Measurements from ENCODE around the gene MPPE1.
"Not testable (repeated sequence)": the region's sequence is repeated elsewhere in the genome, so short reads cannot be mapped to it uniquely, and the experiment has no call there.

MPPE1 gene

DNA sequence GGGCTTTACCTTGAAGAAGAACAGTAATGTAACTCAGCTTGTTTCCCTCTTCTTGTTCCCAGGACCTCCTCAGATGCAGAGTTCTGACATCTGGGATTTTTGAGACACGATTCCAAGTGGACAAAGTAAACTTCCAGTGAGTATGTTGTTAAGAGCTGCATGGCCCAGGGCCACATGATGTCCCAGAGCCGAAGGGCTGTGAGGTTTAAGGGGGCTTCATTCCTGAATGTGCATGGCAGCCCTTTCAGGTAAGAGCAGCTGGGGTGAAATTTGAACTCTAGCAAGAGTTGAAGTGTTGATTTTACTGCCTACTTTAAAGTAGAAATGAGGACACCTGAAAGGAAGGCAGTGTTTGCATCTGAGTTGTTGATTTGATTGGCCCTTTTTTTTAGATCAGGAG is 43.6 kb downstream of the MPPE1 start:
- H3K27ac Mint-ChIP-seq: no peak overlapping the region
- peaks cover 4% of the 10 kb centered on the region for H3K4me1 Mint-ChIP-seq
- DNase-seq (ENCODE audit: low spot score in 2 of 2): no peak
- no peak for ATAC-seq (ENCODE audit: low read depth)
- no peaks in the 10 kb centered on the region for H3K9me3 Mint-ChIP-seq
- no peaks in the 10 kb centered on the region for H3K36me3 Mint-ChIP-seq
- H3K27me3 Mint-ChIP-seq: peaks cover 11% of the 10 kb centered on the region
- no peak overlapping the region for H3K4me3 Mint-ChIP-seq

GRCh38 chr18:11862468-11863137 is 45.5 kb downstream of the MPPE1 start:
- no peak for DNase-seq (ENCODE audit: low spot score in 2 of 2)
- H3K4me1 Mint-ChIP-seq: no peaks in the 10 kb centered on the region
- no peaks in the 10 kb centered on the region for H3K36me3 Mint-ChIP-seq
- no peak for ATAC-seq (ENCODE audit: low read depth)
- H3K4me3 Mint-ChIP-seq: no peak overlapping the region
- no peaks in the 10 kb centered on the region for H3K9me3 Mint-ChIP-seq
- H3K27ac Mint-ChIP-seq: no peak overlapping the region
- peaks cover 6% of the 10 kb centered on the region for H3K27me3 Mint-ChIP-seq

GRCh38 chr18:11861583-11862288 is 46.4 kb downstream of the MPPE1 start:
- ATAC-seq (ENCODE audit: low read depth) (no peak), DNase-seq (ENCODE audit: low spot score in 2 of 2) (no peak)
- Mint-ChIP-seq H3K36me3 (no peaks in the 10 kb centered on the region), H3K4me3 (no peak overlapping the region), H3K9me3 (no peaks in the 10 kb centered on the region), H3K27ac (no peak overlapping the region), H3K27me3 (peaks cover 6% of the 10 kb centered on the region), H3K4me1 (no peaks in the 10 kb centered on the region)

DNA sequence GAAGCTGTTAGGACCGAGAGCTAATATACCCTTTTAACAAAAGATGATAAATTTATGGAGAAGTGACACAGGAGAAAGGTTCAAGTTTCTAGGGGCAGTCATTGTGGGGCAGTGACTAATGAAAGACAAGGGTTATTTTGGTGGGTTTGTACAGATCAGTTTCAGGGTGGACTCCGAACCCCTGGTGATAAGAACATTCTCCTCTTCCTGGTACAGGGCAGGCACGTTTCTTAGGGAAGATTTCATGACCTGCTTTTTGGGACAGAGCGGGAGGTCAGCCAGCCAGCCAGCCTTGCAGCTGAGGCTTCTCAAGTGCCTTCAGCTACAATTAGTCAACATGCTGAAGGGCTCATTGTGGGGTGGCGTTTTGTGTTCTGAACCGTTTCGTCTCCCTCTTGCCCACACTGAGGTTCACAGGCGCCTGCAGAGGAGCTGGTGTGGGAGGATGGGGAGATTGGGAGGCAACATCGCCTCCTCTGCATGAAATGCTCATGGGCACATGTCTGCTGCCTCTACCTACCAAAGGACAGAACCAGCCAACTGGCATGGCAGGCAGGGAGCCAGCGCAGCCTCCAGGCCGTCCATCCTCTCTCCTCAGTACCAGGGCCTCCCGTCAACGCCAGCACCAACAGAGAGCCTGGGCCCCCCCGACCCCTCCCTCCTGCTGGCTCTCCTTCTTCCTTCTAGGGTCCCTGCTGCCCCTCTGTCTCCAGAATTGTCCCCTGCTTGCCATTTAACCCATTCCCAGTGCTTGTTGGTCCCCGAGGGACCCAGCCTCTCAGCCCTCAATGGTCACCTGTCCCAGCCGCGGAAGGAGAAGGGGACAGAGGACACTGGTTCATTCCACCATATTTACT is 47.3 kb downstream of the MPPE1 start:
- Mint-ChIP-seq H3K27ac (no peak overlapping the region), H3K9me3 (no peaks in the 10 kb centered on the region), H3K36me3 (no peaks in the 10 kb centered on the region), H3K4me1 (no peaks in the 10 kb centered on the region), H3K4me3 (no peak overlapping the region), H3K27me3 (peaks cover 5% of the 10 kb centered on the region)
- no peak for ATAC-seq (ENCODE audit: low read depth)
- no peak for DNase-seq (ENCODE audit: low spot score in 2 of 2)

DNA sequence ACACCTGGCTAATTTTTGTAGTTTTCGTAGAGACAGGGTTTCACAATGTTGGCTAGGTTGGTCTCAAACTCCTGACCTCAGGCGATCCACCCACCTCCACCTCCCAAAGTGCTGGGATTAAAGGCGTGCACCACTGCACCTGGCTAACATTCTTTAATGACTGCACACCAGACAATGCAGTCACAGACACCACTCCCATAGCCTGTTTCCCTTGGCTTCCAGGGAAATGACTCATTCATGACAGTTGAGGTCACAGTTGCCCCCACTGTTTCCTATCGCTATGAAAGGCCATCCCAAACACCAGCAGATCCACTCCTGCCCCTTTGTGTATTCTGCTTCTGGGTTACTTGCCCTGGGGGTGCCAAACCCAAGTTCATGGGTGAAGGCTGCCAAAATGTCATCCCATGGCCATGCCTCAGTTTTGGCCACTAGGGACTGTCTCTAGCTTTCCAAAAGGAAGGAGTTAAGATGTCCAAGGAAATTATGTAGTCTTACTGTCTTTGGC is 48.2 kb downstream of the MPPE1 start:
- DNase-seq (ENCODE audit: low spot score in 2 of 2) (no peak), ATAC-seq (ENCODE audit: low read depth) (no peak)
- Mint-ChIP-seq H3K36me3 (no peaks in the 10 kb centered on the region), H3K4me1 (no peaks in the 10 kb centered on the region), H3K9me3 (no peaks in the 10 kb centered on the region), H3K27ac (no peak overlapping the region), H3K27me3 (peaks cover 2% of the 10 kb centered on the region), H3K4me3 (no peak overlapping the region)

DNA sequence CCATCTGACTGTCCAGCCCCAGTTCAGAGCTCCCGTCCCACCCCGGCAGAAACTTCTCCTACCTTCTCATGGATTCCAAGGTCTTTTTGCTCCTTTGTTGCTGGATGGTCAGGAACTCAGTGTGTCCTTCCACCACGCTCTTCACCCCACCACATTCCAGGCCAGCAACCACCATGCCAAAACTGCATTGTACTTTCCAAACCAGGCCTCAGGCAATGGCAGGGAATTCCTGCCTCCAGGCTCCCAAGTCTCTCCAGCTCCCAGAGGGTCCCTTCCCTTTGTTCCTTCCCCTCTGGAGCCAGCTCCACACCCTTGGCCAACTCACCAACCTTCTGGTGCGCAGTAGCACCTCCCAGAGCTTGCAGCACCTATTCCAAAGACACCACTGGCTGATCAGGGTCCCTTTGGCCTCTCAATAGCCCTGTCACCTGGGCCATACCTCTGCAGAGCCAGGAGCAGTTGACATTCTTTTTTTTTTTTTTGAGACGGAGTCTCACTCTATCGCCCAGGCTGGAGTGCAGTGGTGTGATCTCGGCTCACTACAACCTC is 48.8 kb downstream of the MPPE1 start:
- peaks cover 2% of the 10 kb centered on the region for H3K27me3 Mint-ChIP-seq
- no peak for ATAC-seq (ENCODE audit: low read depth)
- H3K9me3 Mint-ChIP-seq: no peaks in the 10 kb centered on the region
- H3K27ac Mint-ChIP-seq: no peak overlapping the region
- DNase-seq (ENCODE audit: low spot score in 2 of 2): no peak
- H3K4me1 Mint-ChIP-seq: no peaks in the 10 kb centered on the region
- no peak overlapping the region for H3K4me3 Mint-ChIP-seq
- H3K36me3 Mint-ChIP-seq: no peaks in the 10 kb centered on the region

- H3K9me3 Mint-ChIP-seq: no peaks in the 10 kb centered on the region
- peaks cover 5% of the 10 kb centered on the region for H3K4me1 Mint-ChIP-seq
- DNase-seq (ENCODE audit: low spot score in 2 of 2): no peak
- no peak for ATAC-seq (ENCODE audit: low read depth)
- no peak overlapping the region for H3K4me3 Mint-ChIP-seq
- H3K27me3 Mint-ChIP-seq: peaks cover 2% of the 10 kb centered on the region
- H3K36me3 Mint-ChIP-seq: no peaks in the 10 kb centered on the region
- H3K27ac Mint-ChIP-seq: peak overlapping the region; percentile 24
Observed at GRCh38 chr18:11857177-11857887, 50.8 kb downstream of the MPPE1 start.

DNA sequence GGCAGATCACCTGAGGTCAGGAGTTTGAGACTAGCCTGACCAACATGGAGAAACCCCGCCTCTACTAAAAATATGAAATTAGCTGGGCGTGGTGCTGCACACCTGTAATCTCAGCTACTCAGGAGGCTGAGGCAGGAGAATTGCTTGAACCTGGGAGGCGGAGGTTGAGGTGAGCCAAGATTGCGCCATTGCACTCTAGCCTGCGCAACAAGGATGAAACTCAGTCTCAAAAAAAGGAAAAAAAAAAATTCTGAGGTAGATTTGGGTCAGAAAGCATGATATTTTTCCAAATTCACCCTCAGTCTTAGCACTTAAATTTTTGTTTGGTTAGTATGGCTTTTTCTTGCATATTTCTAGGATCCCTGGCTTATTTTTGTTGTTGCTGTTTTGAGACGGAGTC is 53.6 kb downstream of the MPPE1 start:
- H3K9me3 Mint-ChIP-seq; DNase-seq (ENCODE audit: low spot score in 2 of 2); H3K27me3 Mint-ChIP-seq; H3K36me3 Mint-ChIP-seq; ATAC-seq (ENCODE audit: low read depth); H3K27ac Mint-ChIP-seq; H3K4me3 Mint-ChIP-seq: not testable (repeated sequence)
- peaks cover 16% of the 10 kb centered on the region for H3K4me1 Mint-ChIP-seq

DNA sequence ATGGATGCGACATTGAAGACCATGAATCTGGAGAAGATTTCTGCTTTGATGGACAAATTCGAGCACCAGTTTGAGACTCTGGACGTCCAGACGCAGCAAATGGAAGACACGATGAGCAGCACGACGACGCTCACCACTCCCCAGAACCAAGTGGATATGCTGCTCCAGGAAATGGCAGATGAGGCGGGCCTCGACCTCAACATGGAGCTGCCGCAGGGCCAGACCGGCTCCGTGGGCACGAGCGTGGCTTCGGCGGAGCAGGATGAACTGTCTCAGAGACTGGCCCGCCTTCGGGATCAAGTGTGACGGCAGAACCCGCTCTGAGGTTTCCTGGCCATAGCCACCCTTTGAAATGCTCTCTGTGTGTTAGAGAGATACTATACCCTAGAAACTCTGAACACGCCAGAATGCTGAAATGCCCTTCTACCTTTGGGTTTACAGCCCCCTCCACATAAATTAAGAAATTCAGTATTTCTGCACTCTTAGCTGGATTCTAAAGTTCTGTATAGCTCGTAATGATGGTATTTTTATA is 56.2 kb downstream of the MPPE1 start:
- DNase-seq (ENCODE audit: low spot score in 2 of 2) (peak; percentile 28 to 42), ATAC-seq (ENCODE audit: low read depth) (peak; percentile 6)
- Mint-ChIP-seq H3K9me3 (no peaks in the 10 kb centered on the region), H3K36me3 (no peaks in the 10 kb centered on the region), H3K4me1 (peaks cover 16% of the 10 kb centered on the region), H3K4me3 (peak overlapping the region; percentile 100), H3K27ac (peak overlapping the region; percentile 97), H3K27me3 (no peaks in the 10 kb centered on the region)

- H3K4me3 Mint-ChIP-seq: peak within 1 kb of the TSS; percentile 100
- H3K9me3 Mint-ChIP-seq: no peaks in the 10 kb centered on the region
- H3K4me1 Mint-ChIP-seq: peaks cover 16% of the 10 kb centered on the region
- H3K36me3 Mint-ChIP-seq: no peaks in the 10 kb centered on the region
- peak; percentile 95 to 97 for DNase-seq (ENCODE audit: low spot score in 2 of 2)
- H3K27ac Mint-ChIP-seq: peak within 1 kb of the TSS; percentile 97
- H3K27me3 Mint-ChIP-seq: no peaks in the 10 kb centered on the region
- peak; percentile 87 for ATAC-seq (ENCODE audit: low read depth)
Observed at GRCh38 chr18:11851146-11851805, 56.8 kb downstream of the MPPE1 start, which contains the start of gene CHMP1B. Gene CHMP1B (plus strand): TSS chr18:11851413. CDS start chr18:11851512, 99 bp downstream.

GRCh38 chr18:11850821-11851145 is 57.3 kb downstream of the MPPE1 start:
- H3K27me3 Mint-ChIP-seq: no peaks in the 10 kb centered on the region
- no peak for DNase-seq (ENCODE audit: low spot score in 2 of 2)
- H3K9me3 Mint-ChIP-seq: no peaks in the 10 kb centered on the region
- no peaks in the 10 kb centered on the region for H3K36me3 Mint-ChIP-seq
- peak overlapping the region; percentile 97 for H3K27ac Mint-ChIP-seq
- peak overlapping the region; percentile 100 for H3K4me3 Mint-ChIP-seq
- H3K4me1 Mint-ChIP-seq: peaks cover 16% of the 10 kb centered on the region
- ATAC-seq (ENCODE audit: low read depth): peak; percentile 60

GRCh38 chr18:11849841-11850634 is 58.1 kb downstream of the MPPE1 start:
- no peaks in the 10 kb centered on the region for H3K27me3 Mint-ChIP-seq
- DNase-seq (ENCODE audit: low spot score in 2 of 2) (peak; percentile 36 to 37), ATAC-seq (ENCODE audit: low read depth) (peak; percentile 12)
- H3K9me3 Mint-ChIP-seq: no peaks in the 10 kb centered on the region
- H3K36me3 Mint-ChIP-seq: no peaks in the 10 kb centered on the region
- peak overlapping the region; percentile 100 for H3K4me3 Mint-ChIP-seq
- H3K4me1 Mint-ChIP-seq: peaks cover 16% of the 10 kb centered on the region
- peak overlapping the region; percentile 97 for H3K27ac Mint-ChIP-seq

Data from memory B cell (primary cell).